GM18858 (cell line): ENCODE data around the gene TNFSF9.

Experiments used
- ATAC-seq: cut with Tn5 transposase; IDR thresholded peaks from one replicate; pipeline ENCODE4 v1.9.1; 2021; ENCODE audit not compliant: unreplicated experiment

Gene TNFSF9, protein sequence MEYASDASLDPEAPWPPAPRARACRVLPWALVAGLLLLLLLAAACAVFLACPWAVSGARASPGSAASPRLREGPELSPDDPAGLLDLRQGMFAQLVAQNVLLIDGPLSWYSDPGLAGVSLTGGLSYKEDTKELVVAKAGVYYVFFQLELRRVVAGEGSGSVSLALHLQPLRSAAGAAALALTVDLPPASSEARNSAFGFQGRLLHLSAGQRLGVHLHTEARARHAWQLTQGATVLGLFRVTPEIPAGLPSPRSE

DNA sequence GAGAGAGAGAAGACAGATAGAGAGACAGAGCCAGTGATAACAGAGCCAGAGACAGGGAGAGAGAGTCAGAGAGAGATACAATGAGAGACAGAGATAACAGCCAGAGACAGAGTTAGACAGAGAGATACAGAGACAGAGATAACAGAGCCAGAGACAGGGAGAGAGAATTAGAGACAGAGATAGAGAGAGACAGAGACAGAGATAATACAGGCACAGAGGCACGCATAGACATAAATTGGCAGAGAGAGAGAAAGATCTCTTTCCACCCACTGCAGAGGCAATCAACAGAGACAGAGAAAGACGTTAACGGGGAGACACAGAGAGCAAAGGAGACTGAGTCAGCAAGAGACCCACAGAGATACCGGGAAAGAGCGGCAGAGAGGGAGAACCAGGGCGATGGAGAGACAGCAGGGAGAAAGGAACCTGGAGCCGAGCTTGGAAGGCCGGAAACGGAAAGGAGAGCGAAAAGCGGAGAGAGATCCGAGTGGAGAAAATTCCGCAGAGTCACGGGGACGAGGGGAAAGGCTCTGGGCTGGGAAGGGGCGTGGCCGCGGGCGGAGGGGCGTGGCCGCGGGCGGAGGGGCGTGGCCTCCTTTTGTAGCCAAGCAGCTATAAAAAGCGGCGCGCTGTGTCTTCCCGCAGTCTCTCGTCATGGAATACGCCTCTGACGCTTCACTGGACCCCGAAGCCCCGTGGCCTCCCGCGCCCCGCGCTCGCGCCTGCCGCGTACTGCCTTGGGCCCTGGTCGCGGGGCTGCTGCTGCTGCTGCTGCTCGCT lies at the start of gene TNFSF9:
Gene TNFSF9, plus strand, starts transcription at position 641 of the 777 bp plus-strand sequence. Its CDS starts 11 bp downstream, at position 652.
- no peak for ATAC-seq

DNA sequence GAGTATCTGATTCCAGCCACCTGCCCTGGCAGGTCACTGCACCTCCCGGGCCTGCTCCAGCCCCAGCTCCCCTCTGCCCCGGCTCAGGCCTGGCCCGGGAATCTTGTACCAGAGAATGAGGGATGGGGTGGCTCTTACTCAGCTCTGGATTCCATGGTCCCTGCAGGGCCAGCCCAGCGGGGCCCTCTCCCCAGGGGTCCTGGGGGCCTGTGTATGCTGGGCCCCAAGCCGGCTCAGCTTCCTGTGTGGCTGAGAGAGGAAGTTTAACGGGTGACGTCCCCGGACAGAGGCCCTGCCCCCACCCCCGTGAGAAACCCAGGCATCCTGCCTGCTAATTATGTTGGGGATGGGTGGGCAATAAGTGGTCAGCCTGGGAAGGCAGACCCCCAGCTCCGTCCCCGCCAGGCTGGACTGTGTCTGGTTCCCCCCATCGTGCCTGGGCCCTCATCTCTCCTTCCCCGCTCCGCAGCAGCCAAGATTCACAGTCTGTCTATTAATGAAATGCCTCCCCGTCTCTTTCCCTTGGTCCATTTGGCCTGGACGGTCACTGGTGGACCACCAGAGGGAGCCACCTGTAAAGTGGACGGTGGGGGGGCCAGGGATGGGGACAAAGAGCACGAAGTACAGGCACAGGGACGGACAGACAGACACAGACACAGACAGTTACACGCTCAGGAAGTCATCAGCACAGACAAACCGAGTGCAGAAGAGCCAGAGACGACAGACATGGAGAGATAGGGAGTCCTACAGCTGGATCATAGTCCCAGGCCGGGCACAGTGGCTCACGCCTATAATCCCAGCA lies 49.1 kb upstream of the TNFSF9 start, which contains the start of gene DENND1C:
Gene DENND1C, minus strand, starts transcription at position 247 of the 802 bp plus-strand sequence. Its CDS starts 92 bp downstream, at position 155.
- ATAC-seq = peak; percentile 47

DNA sequence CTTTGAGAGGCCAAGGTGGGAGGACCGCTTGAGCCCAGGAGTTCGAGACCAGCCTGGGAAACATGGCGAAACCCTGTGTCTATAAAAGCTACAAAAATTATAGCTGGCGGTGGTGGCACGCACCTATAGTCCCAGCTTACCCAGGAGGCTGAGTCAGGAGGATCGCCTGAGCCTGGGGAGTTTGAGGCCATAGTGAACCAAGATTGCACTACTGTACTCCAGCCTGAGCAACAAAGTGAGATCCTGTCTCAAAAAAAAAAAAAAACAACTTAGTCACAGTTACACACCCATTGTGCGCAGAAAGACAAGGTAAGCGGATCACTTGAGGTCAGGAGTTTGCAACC lies 48.5 kb upstream of the TNFSF9 start:
- ATAC-seq = no peak

DNA sequence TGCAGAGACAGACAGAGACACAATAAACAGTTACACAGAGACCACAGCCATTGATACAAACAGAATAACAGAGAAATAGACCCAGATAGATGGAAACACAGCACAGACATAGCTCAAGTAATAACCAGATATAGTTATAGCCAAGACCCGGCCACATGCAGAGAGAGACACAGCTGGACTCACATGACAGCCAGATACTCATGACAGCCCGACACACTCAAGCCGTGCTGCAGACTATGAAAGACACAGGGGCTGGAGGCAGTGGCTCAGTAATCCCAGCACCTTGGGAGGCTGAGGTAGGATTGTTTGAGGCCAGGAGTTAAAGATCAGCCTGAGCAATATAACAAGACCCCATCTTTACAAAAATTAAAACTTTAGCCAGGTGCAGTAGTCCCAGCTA lies 47.6 kb upstream of the TNFSF9 start:
- no peak for ATAC-seq

DNA sequence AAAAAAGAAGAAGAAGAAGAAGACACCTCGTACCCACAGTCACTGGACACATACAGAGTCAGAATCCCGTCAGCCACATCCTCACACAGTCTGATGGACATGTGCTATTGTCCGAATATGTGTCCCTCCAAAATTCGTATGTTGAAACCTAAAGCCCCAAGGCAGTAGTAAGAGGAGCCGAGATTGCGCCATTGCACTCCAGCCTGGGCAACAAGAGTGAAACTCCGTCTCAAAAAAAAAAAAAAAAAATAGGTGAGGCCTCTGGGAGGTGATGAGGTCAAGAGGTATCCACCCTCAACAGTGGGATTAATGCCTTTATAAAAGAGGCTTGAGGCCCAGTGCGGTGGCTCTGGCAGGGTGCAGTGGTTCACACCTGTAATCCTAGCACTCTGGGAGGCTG lies 46.6 kb upstream of the TNFSF9 start:
- ATAC-seq = no peak

DNA sequence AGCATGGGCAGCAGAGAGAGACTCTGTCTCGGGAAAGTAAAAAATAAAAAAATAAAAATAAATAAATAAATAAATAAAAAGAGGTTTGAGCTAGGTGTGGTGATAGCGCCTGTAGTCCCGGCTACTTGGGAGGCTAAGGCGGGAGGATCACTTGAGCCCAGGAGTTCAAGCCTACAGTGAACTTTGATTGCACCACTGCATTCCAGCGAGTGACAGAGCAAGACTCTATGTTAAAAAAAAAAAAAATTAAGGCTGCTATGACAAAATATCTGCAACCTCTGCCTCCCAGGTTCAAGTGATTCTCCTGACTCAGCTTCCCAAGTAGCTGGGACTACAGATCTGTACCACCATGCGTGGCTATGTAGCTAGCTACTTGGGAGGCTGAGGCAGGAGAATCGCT lies 46.0 kb upstream of the TNFSF9 start:
- no peak for ATAC-seq

DNA sequence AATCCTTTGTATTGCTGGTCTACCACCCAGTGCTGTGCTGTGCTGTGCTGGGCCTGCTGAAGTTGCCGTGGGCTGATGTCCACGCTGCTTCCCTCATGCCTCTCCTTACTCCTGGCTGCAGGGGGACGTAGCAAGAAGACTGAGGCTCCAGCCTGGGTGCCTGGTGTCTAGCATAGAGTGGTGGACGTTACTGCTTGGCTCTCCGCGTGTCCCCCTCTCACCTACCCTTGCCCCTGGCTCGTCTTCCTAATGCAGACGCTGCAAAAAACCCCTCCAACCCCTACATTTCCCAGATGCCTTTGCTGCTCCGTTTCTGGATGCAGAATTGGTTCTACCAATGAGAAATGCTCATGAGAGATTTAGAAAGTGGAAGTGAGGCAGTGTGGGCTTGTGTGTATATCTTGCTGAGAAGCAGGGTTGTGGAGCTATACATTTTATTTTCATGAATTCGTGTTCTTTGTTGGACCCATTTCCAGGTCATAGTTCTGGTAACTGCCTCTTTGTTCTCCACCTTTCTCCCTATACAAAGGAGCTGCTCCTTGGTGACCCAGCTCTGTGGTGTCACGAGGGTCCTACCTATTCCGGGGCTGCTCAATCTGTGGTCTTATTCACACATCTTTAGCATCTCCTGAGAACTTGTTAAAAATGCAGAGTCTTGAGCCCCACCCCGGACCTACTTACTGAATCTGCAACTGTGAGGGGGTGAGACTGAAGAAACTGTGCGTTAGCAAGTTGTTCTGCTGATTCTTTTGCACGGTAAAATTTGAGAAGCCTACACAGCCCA lies 41.4 kb upstream of the TNFSF9 start:
- no peak for ATAC-seq

DNA sequence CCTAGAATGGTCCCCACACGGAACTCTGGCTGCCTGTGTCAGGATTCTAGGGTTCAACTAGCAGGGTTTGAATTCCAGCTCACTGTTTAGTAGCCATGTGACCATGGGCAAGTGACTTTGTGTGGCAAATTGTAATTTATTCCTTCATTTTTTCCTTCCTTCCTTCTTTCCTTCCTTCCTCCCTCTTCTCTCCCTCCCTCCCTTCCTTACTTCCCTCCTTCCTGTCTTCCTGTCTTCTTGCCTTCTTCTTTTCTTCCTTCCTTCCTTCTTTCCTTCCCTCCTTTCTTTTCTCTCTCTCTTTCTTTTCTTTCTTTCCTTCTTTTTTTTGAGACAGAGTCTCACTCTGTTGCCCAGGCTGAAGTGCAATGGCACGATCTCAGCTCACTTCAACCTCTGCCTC lies 40.7 kb upstream of the TNFSF9 start:
- no peak for ATAC-seq

DNA sequence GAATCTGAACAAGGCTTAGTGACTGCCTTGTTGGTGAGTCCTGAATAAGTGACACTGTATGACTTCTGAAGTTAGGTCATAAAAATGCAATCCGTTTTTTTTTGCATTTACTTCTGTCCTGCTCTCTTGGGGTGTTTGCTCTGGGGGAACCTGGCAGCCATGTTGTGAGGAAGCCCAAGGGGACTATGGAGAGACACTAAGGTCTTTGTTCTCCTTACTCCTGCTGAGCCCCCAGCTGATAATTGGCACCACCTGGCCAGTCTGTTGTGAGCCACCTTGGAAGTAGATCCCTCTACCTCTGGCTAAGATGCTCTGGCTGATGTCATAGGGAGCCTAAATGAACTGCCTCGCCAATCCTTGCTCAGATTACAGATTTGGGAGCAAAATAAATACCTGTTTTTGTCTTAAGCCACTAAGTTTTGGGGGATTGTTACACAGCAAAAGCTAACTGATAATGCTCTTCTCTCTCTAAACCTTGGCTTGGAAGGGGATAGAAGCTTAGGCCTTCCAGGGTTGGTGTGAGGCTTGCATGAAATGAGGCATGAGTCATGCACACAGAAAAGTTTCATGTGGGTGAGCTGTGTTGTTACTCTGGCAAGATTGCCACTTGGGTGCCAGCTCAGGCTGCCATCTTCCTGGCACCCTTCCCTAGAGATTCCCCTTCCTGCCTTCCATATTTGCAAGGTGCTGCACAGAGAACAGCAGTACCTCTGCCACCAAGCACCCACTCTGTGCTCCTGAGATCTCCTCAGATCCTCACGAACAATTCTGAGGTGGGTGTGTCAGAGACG lies 38.8 kb upstream of the TNFSF9 start:
- no peak for ATAC-seq

DNA sequence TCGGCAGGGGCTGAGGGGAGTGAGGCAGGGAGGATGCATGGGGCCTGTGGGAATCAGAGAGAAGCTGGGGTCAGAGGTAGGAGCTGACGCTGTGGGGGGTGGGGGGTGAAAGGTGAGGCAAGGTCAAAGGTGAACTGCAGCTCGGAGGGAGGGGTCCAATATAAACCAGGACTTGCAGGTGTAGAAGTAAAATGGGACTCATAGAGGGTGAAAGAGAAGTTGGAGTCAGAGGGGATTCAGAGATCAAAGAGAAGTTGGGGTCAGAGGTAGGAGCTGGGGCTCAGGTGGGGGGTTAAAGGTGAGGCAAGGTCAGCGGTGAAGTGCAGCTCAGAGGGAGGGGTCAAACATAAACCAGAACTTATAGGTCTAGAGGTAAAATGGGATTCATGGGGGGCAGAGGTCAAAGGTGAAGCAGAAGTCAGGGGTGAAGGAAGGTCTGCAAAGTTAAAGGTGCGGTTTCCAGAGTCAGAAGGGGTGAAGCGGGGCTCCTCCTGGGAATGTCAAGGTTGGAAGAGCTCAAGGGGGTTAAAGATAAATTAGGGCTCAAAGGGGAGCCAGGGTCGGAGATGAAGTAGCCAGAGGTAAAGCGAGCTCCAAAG lies 36.3 kb upstream of the TNFSF9 start:
- ATAC-seq = no peak

DNA sequence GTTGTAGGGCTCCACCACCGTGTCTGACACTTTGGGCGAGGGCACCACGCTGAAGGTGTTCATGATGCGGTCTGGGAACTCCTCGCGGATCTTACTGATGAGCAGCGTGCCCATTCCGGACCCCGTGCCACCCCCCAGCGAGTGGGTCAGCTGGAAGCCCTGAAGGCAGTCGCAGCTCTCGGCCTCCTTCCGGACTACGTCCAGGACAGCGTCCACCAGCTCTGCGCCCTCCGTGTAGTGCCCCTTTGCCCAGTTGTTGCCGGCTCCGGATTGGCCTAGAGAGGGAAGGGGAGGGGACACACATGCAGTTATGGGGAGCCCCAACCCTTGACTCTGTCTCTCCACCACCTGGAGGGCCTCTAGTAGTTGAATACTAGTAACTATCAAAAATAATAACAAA lies 34.9 kb upstream of the TNFSF9 start:
- ATAC-seq = no peak

DNA sequence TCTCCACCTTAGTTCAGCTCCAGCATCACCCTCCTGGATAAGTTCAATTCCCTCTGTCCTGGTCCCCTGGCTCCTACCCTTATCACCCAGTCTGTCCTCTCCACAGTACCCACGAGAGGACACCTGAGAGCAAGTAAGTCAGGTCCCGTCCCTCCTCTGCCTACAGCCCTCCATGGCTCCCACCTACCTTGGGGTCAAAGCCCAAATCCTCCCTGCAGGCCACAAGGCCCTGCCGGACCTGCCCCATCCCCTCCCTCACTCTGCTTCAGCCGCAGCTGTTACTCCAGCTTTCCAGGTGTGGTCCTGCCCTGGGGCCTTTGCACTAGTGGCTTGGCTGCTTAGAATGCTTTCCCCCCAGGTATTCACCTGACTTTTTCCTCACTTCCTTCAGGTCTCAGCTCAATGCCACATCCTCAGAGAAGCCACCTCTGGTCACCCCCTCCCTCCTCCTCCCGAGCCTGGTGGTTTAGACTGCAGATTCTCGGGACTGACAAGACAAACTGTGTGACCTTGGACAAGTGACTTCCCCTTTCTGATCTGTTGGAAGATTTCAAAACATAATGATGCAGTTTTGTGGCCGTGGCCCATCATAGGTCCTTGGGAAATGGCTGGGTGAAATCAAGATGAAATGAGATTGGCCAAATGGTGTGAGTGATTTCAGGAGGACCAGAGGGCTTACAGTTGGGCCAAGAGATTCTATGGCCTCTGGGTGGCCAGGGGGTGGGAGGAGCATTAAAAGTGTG lies 32.4 kb upstream of the TNFSF9 start:
- ATAC-seq = no peak

DNA sequence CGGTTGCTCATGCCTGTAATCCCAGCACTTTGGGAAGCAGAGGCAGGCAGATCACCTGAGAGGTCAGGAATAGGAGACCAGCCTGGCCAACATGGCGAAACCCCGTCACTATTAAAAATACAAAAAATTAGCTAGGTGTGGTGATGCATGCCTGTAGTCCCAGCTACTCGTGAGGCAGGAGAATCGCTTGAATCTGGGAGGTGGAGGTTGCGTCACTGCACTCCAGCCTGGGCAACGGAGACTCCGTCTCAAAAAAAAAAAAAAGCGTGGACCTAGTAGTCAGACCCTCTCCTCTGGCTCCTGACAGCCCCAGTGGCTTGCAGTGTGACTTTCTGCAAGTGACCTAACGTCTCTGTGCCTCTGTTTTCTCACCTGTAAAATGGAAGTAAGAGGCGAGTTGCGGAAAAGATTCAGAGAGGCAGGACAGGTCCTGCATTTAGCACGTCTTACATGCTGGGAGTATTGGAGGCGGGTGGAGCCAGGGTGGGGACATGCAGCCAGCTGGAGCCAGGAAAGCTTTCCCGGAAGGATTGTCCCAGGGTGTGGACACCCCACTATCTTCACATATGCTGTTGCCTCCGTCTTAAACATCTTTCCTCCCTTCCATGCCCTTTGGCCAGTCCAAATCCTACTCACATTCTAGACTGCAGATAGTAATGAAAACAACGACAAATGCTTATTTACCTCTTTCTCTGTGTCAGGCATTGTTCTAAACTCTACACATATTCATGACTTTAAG lies 31.6 kb upstream of the TNFSF9 start:
- no peak for ATAC-seq

DNA sequence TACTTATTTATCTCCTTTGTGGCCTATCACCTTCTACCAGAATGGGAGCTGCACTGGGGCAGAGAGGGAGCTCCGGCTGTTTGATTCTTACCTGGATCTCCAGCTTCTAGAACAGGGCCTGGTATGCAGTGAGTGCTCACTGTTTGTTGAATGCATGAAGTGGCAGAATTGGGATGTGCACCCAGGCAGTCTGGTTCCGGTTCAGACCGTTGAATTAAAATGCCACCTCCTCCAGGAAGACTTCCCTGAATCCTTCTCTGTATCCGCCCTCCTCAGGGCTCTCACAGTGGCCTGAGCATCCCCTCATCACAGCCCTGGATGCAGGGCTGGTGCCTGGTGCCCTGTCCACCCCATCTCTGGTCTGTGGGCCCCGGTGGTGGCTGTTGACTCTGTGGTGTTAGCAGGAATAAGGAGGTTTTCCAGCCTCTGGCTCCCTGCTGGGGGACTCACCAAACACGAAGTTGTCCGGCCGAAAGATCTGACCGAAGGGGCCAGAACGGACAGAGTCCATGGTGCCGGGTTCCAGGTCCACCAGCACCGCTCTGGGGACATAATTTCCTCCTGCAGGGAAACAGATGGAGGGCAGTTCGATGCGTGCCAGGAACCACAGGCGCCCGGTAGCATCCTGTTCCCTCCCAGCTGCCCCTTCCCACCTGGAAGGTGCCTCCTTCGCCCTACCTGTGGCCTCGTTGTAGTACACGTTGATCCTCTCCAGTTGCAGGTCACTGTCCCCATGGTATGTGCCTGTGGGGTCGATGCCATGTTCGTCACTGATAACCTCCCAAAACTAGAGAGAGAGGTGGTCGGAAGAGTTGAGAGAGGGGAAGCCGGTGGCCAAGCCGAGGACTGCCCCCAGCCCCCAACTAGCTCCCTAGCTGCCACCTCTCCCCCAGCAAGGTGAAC lies 29.7 kb upstream of the TNFSF9 start:
- no peak for ATAC-seq

DNA sequence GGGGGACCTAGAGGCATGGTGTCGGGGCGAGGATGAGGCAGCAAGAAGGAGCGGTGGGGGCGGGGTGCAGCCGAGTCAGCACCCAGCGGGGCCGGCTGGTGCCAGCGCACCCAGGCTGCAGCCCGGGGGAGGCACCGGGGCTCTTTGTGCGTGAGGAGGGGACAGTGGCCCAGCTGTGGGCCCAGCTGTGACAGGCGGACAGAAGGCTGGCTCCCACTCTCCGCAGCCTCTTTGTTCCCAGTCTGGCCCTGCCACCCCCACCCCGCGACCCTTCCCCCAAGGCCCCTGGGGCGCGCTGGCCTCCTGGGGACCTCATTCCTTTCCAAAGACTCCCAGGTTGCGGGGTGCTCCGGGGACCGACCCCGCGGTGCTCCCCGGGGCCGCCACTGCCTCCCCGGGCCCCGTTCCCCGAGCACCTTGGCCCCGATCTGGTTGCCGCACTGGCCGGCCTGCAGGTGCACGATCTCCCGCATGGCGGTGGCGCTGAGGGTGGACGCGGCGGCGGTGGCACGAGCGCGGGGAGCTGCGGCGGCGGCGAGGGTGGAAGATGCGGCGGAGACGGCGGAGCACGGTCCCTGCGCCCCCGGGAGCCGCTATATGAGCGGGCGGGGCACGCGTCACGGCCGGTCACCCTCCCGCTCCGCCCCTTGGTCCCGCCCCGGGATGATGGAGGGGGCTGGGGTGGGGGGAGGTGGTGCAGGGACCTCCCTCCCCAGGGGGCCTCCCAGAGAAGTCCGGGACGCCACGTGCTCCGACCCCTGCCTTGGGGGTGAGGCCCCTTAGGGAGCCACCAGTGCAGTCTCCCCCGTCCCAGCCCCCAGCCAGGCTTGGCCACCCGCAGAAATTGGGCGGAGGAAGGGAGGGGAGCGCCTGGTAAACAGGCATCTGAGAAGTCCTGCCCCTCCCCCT lies 28.8 kb upstream of the TNFSF9 start, which contains the start of gene TUBB4A:
Gene TUBB4A, minus strand, starts transcription at position 570 of the 909 bp plus-strand sequence. Its CDS starts 97 bp downstream, at position 473.
- no peak for ATAC-seq
